Measurements from ENCODE around the gene PXT1. TPM values are rescaled to one million over a fixed set of nuclear protein-coding genes. Genes with fewer than 3 reads are reported as not detected.

Gene PXT1
- total RNA-seq, 1 donor from 2014 or later, result not detected

DNA sequence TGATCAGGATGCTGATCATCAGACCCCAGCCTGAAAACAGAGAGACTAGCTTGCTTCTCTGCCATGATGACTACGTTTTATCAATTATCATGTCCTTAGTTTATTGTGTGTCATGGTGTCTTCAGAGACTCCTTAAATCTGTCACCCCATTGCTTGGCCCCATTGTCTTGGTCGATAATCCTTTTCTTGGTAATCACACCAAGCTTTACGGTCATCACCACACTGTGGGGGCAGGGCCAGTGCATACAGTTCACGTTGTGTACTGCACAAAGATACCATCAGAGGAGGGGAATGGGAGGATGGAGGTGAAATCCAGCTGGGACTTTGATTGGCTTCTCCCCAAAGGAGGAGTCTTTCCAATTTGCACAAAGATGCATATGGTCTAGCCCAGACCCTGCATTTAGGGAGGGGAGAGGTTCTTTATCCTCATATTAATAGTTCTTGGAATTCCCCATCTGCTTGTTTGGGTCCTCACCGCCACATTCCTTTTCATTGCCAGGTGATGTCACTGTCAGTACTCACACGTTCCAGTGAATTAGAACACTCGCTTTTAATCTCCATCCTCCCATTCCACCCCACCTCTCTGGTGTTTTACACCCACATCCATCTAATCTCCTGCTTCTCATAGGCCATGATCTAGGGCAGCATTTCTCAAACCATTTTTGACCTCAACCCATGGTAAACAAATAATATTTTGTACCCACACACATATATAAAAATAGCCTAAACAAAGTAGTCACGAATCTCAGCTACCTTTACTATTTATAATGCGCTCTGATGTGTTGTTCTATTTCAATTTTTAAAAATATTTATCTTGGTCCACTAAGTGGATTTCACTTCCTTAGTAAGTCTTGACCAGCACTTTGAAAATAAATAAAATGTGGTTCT, 60.9 kb downstream of the PXT1 start:
- TF ChIP-seq, protein P1, sequence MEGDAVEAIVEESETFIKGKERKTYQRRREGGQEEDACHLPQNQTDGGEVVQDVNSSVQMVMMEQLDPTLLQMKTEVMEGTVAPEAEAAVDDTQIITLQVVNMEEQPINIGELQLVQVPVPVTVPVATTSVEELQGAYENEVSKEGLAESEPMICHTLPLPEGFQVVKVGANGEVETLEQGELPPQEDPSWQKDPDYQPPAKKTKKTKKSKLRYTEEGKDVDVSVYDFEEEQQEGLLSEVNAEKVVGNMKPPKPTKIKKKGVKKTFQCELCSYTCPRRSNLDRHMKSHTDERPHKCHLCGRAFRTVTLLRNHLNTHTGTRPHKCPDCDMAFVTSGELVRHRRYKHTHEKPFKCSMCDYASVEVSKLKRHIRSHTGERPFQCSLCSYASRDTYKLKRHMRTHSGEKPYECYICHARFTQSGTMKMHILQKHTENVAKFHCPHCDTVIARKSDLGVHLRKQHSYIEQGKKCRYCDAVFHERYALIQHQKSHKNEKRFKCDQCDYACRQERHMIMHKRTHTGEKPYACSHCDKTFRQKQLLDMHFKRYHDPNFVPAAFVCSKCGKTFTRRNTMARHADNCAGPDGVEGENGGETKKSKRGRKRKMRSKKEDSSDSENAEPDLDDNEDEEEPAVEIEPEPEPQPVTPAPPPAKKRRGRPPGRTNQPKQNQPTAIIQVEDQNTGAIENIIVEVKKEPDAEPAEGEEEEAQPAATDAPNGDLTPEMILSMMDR (IDR thresholded peaks at IDR 0.05), result no peak
- peaks cover 9 to 46% of the 10 kb centered on the region in 2 donors for H3K4me1 ChIP-seq
- H3K27me3 ChIP-seq, result no peaks in the 10 kb centered on the region
- H3K9me3 ChIP-seq, result no peaks in the 10 kb centered on the region
- DNase-seq (ENCODE audit: low spot score in 2 of 2), result no peak
- no peaks in the 10 kb centered on the region for H3K36me3 ChIP-seq
- intact Hi-C loops (cut with DNase I), result no loop called here
- H3K4me3 ChIP-seq, result no peak overlapping the region
- H3K27ac ChIP-seq, result peak overlapping the region; percentile 56 to 63

DNA sequence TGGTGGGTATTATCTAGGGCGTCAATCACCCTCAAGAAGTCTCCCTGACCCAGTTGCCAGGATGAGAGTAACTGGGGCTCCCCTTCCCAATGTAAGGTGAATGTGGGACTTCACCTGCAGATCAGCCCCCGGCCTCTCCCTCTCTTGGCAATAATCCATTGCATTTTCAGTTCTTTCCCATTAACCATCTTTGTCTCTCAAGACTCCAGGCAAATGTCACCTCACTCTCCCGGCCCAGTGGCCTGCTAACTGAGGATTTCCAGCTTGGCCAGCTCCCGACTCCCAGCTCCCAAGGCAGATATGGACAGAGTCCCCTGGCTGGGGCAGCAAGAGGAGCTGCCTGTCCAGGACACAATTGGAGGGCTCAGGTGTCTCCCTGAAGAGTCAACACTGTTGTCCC, 62.5 kb downstream of the PXT1 start:
- Histone ChIP-seq H3K9me3 (no peaks in the 10 kb centered on the region), H3K4me3 (no peak overlapping the region), H3K27me3 (no peaks in the 10 kb centered on the region), H3K36me3 (no peaks in the 10 kb centered on the region), H3K4me1 (peaks cover 9 to 42% of the 10 kb centered on the region in 2 donors), H3K27ac (peak overlapping the region; percentile 56 to 63)
- TF ChIP-seq, protein P1 (IDR thresholded peaks at IDR 0.05), result no peak
- no peak for DNase-seq (ENCODE audit: low spot score in 2 of 2)
- intact Hi-C loops (cut with DNase I), result no loop called here

DNA sequence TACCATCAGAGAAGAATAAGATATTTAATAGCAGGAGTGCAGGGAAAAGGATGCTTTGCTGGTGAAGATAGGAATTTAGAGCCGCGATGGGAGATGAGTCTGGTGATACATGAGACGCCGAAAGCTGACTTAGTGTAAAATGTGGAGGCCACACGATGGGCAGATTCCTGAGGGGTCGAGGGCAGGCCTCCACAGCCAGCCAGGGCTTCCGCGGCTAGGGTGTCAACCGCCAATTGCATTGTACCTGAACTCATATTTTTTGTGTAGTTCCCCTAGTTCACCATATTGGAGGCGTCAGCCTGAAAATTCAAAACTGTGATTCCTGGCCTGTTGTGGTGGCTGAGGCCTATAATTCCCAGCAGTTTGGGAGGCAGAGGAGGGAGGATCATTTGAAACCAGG, 63.7 kb downstream of the PXT1 start:
- Histone ChIP-seq H3K36me3 (no peaks in the 10 kb centered on the region), H3K27ac (peak overlapping the region; percentile 42 to 85), H3K4me3 (no peak overlapping the region), H3K4me1 (peaks cover 9 to 41% of the 10 kb centered on the region in 2 donors), H3K27me3 (no peaks in the 10 kb centered on the region), H3K9me3 (no peaks in the 10 kb centered on the region)
- intact Hi-C loops (cut with DNase I), result no loop called here
- DNase-seq (ENCODE audit: low spot score in 2 of 2), result no peak
- TF ChIP-seq, protein P1 (IDR thresholded peaks at IDR 0.05), result no peak

- TF ChIP-seq, protein P1 (IDR thresholded peaks at IDR 0.05), result no peak
- Histone ChIP-seq H3K36me3 (no peaks in the 10 kb centered on the region), H3K27me3 (no peaks in the 10 kb centered on the region), H3K9me3 (no peaks in the 10 kb centered on the region), H3K4me3 (no peak overlapping the region), H3K27ac (peak overlapping the region; percentile 42 to 85), H3K4me1 (peaks cover 9 to 40% of the 10 kb centered on the region in 2 donors)
- DNase-seq (ENCODE audit: low spot score in 2 of 2), result no peak
- intact Hi-C loops (cut with DNase I), result no loop called here
These were observed 64.3 kb downstream of the PXT1 start for GRCh38 chr6:36378243-36378920.

DNA sequence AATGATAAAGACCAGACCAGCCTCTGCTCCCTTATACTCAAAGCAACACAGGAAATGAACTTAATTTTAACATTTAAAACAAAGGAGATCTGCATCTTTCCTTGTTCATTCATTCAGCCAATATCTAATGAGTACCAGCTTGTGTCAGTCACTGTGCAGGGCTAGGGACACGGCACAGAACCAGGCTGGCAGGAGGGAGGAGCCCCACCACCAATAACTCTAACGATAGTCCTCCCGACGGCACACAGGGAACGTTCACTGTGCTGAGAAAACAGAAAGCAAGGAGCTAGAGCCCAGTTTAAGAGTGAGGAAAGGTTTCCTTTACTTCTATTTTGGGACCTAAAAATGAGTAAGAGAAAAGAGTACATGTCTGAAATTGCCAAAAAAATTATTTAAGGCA, 65.1 kb downstream of the PXT1 start:
- no peaks in the 10 kb centered on the region for H3K36me3 ChIP-seq
- H3K9me3 ChIP-seq, result no peaks in the 10 kb centered on the region
- peaks cover 7 to 32% of the 10 kb centered on the region in 2 donors for H3K4me1 ChIP-seq
- H3K27ac ChIP-seq, result peak overlapping the region; percentile 84 to 85
- TF ChIP-seq, protein P1 (IDR thresholded peaks at IDR 0.05), result peak in 1 of 3 experiments; percentile 5
- peak overlapping the region in 1 of 2 donors; percentile 34 for H3K4me3 ChIP-seq
- intact Hi-C loops (cut with DNase I), result no loop called here
- DNase-seq (ENCODE audit: low spot score in 2 of 2), result no peak
- H3K27me3 ChIP-seq, result no peaks in the 10 kb centered on the region
